ENCODE results near the gene PMAIP1.
"Not testable (repeated sequence)": the region's sequence is repeated elsewhere in the genome, so short reads cannot be mapped to it uniquely, and the experiment has no call there.

PMAIP1 gene

GRCh38 chr18:59881728-59882656 lies 17.8 kb upstream of the PMAIP1 start:
- in situ Hi-C loops (cut with MboI; ENCODE audit: low sequenced_read_pairs, unreplicated experiment): loop anchor here (5.0 kb wide), 1 partner anchor 45 kb away; no protein-coding TSS in a partner anchor
- no peak for TF ChIP-seq CTCF (IDR thresholded peaks at IDR 0.05; ENCODE audit: borderline replicate concordance, control extremely low read depth, extremely low read depth, insufficient read depth, missing control alignments)
- DNase-seq (ENCODE audit: low spot score): no peak

GRCh38 chr18:59884351-59884750 lies 15.4 kb upstream of the PMAIP1 start:
- in situ Hi-C loops (cut with MboI; ENCODE audit: low sequenced_read_pairs, unreplicated experiment): loop anchor here (5.0 kb wide), 1 partner anchor 47 kb away; no protein-coding TSS in a partner anchor
- TF ChIP-seq CTCF (IDR thresholded peaks at IDR 0.05; ENCODE audit: borderline replicate concordance, control extremely low read depth, extremely low read depth, insufficient read depth, missing control alignments): no peak
- no peak for DNase-seq (ENCODE audit: low spot score)

- in situ Hi-C loops (cut with MboI; ENCODE audit: low sequenced_read_pairs, unreplicated experiment): no loop called here
- no peak for TF ChIP-seq CTCF (IDR thresholded peaks at IDR 0.05; ENCODE audit: borderline replicate concordance, control extremely low read depth, extremely low read depth, insufficient read depth, missing control alignments)
- DNase-seq (ENCODE audit: low spot score): peak; percentile 64
These were observed 14.1 kb upstream of the PMAIP1 start for GRCh38 chr18:59885579-59886163.

- DNase-seq (ENCODE audit: low spot score); in situ Hi-C loops (cut with MboI; ENCODE audit: low sequenced_read_pairs, unreplicated experiment): not testable (repeated sequence)
These were observed 13.4 kb upstream of the PMAIP1 start for GRCh38 chr18:59886399-59886798.

- no peak for DNase-seq (ENCODE audit: low spot score)
- TF ChIP-seq CTCF (IDR thresholded peaks at IDR 0.05; ENCODE audit: borderline replicate concordance, control extremely low read depth, extremely low read depth, insufficient read depth, missing control alignments): no peak
- in situ Hi-C loops (cut with MboI; ENCODE audit: low sequenced_read_pairs, unreplicated experiment): no loop called here
These were observed 7.7 kb upstream of the PMAIP1 start for GRCh38 chr18:59892123-59892522.

- DNase-seq (ENCODE audit: low spot score): no peak
- no peak for TF ChIP-seq CTCF (IDR thresholded peaks at IDR 0.05; ENCODE audit: borderline replicate concordance, control extremely low read depth, extremely low read depth, insufficient read depth, missing control alignments)
- in situ Hi-C loops (cut with MboI; ENCODE audit: low sequenced_read_pairs, unreplicated experiment): no loop called here
These were observed 5.8 kb upstream of the PMAIP1 start for GRCh38 chr18:59893971-59894370.

Measured in GM13976 (cell line).